ENCODE results near the gene SALL2.
A peak's percentile ranks its signal among the peaks of the same experiment; 100 is the strongest.

SALL2 gene

GRCh38 chr14:21525962-21526671, at the start of gene SALL2:
SALL2 (minus strand) TSS chr14:21526346; CDS start chr14:21526127, 219 bp downstream.
- DNase-seq (ENCODE audit: insufficient read length, low spot score) (peak; percentile 52), FAIRE-seq (no peak)
- TF ChIP-seq, protein P1, sequence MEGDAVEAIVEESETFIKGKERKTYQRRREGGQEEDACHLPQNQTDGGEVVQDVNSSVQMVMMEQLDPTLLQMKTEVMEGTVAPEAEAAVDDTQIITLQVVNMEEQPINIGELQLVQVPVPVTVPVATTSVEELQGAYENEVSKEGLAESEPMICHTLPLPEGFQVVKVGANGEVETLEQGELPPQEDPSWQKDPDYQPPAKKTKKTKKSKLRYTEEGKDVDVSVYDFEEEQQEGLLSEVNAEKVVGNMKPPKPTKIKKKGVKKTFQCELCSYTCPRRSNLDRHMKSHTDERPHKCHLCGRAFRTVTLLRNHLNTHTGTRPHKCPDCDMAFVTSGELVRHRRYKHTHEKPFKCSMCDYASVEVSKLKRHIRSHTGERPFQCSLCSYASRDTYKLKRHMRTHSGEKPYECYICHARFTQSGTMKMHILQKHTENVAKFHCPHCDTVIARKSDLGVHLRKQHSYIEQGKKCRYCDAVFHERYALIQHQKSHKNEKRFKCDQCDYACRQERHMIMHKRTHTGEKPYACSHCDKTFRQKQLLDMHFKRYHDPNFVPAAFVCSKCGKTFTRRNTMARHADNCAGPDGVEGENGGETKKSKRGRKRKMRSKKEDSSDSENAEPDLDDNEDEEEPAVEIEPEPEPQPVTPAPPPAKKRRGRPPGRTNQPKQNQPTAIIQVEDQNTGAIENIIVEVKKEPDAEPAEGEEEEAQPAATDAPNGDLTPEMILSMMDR (IDR thresholded peaks at IDR 0.05; ENCODE audit: insufficient read depth, missing control alignments), result no peak

GRCh38 chr14:21575661-21576060, 49.5 kb upstream of the SALL2 start:
- TF ChIP-seq, protein P1 (IDR thresholded peaks at IDR 0.05; ENCODE audit: insufficient read depth, missing control alignments), result no peak
- no peak for DNase-seq (ENCODE audit: insufficient read length, low spot score)
- no peak for FAIRE-seq

- TF ChIP-seq, protein P1 (IDR thresholded peaks at IDR 0.05; ENCODE audit: insufficient read depth, missing control alignments), result no peak
- no peak for DNase-seq (ENCODE audit: insufficient read length, low spot score)
- FAIRE-seq, result no peak
Measured at GRCh38 chr14:21572604-21573003, 46.5 kb upstream of the SALL2 start.

DNA sequence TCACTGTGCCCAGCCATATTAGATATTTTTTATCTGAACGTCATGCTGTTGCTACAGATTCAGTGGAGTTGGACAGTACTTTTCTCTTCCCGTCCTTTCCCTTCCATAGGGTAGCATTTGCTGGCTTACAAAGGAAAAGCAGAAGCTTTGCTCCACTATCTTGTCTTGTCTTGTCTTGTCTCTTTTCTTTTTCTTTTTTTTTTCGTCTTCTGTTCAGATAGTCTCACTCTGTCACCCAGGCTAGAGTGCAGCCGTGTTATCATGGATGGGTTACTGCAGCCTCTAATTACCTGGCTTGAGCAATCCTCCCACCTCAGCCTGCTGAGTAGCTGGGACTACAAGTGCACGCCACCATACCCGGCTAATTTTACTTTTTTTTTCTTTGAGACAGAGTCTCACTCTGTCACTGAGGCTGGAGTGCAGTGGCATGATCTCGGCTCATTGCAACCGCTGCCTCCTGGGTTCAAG, 32.6 kb upstream of the SALL2 start:
- no peak for FAIRE-seq

GRCh38 chr14:21557084-21557901, 31.1 kb upstream of the SALL2 start:
- FAIRE-seq (peak; percentile 6), DNase-seq (ENCODE audit: insufficient read length, low spot score) (peak; percentile 43)

More for the DNA sequence above, 32.6 kb upstream of the SALL2 start:
- DNase-seq (ENCODE audit: insufficient read length, low spot score), result no peak
- TF ChIP-seq, protein P1 (IDR thresholded peaks at IDR 0.05; ENCODE audit: insufficient read depth, missing control alignments), result no peak

GRCh38 chr14:21556378-21557083, 30.4 kb upstream of the SALL2 start:
- no peak for DNase-seq (ENCODE audit: insufficient read length, low spot score)
- TF ChIP-seq, protein P1 (IDR thresholded peaks at IDR 0.05; ENCODE audit: insufficient read depth, missing control alignments), result no peak
- no peak for FAIRE-seq

More at GRCh38 chr14:21557084-21557901, 31.1 kb upstream of the SALL2 start:
- TF ChIP-seq, protein P1 (IDR thresholded peaks at IDR 0.05; ENCODE audit: insufficient read depth, missing control alignments), result peak; percentile 65

Measured in D721Med (cell line).